HUES64 (cell line): ENCODE measurements around the gene NCS1.

Source experiments
- H3K27ac ChIP-seq: 2 replicates; pipeline ENCODE4 v1.7.0; 2013; ENCODE audit warnings: low read depth, low read length, inconsistent platforms
- H3K27me3 ChIP-seq: 2 replicates; pipeline ENCODE4 v1.6.1; 2013; ENCODE audit warnings: mild to moderate bottlenecking, low read length; ENCODE audit not compliant: insufficient read depth
- H3K36me3 ChIP-seq: 2 replicates; pipeline ENCODE4 v1.6.1; 2013; ENCODE audit warnings: mild to moderate bottlenecking, low read length; ENCODE audit not compliant: insufficient read depth
- H3K4me1 ChIP-seq: 2 replicates; pipeline ENCODE4 v1.6.1; 2013; ENCODE audit warnings: mild to moderate bottlenecking, low read length, moderate library complexity; ENCODE audit not compliant: insufficient read depth
- H3K4me3 ChIP-seq: 2 replicates; pipeline ENCODE4 v1.5.1; 2013; ENCODE audit warnings: mild to moderate bottlenecking, low read length, moderate library complexity
- H3K9ac ChIP-seq: 2 replicates; pipeline ENCODE4 v1.6.1; 2013; ENCODE audit warnings: mild to moderate bottlenecking, low read depth, low read length
- H3K9me3 ChIP-seq: 2 replicates; pipeline ENCODE4 v1.6.1; 2013; ENCODE audit warnings: low read depth, low read length; ENCODE audit not compliant: insufficient read depth
- WGBS: fragments of 150-250, 120-280 bp; methylation state at CpG from one replicate; pipeline ENCODE4 v1.1.7; 2013; ENCODE audit warnings: missing lambda C conversion rate; 5-methylcytosine and 5-hydroxymethylcytosine counted together

NCS1 gene

DNA sequence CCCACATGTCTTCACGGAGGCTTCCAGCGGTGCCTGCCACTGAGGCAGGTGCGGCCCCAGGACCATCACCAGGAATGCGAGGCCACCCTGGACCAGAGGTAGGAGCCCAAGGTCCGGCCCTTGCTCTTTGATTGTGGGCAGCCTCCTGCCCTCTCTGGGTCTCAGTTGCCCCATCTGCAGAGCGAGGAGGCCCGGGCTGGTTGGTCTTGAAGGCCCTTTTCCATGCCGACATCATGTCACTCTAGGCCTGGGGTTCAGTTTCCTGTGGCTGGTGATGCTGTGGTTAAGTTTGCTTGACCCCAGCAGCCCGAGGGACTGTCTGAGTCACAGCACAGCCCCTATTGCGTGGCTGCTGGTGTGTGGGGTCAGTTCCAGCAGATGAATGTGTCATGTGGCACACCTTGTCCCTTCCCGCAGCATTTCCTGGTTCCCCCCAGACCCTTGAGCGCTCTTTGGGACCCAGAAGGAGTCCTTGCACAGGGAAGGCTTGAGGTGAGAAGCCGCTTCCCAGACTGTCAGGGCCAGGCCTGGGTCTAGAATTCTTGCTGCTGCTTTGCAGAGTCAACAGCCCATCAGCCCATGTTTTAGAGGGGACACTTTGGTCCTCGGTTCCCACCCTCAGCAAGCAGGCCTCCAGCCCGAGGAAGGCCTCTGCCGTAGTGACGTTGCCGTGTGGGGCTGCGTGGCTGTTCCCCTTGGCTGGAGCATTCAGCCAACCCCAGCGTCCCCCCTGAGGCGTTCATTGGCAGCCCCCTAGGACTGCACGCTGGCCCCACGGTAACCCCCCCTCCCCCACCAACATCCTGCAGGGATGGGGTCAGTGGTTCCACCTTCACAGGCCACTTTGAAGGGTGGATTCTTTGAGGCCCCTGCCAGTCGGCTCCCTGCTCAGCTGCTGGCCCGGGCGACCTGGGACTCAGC is 62.4 kb downstream of the NCS1 start:
- Histone ChIP-seq H3K36me3 (peaks cover 33% of the 10 kb centered on the region), H3K4me1 (no peaks in the 10 kb centered on the region), H3K9me3 (no peaks in the 10 kb centered on the region), H3K4me3 (no peak overlapping the region), H3K27me3 (no peaks in the 10 kb centered on the region), H3K27ac (no peak overlapping the region), H3K9ac (no peak overlapping the region)
- WGBS: 93% methylated on average over 26 of the region's 26 CpGs

- Histone ChIP-seq H3K9me3 (no peaks in the 10 kb centered on the region), H3K27me3 (no peaks in the 10 kb centered on the region), H3K4me3 (no peak overlapping the region), H3K9ac (no peak overlapping the region), H3K36me3 (peaks cover 26% of the 10 kb centered on the region), H3K4me1 (no peaks in the 10 kb centered on the region), H3K27ac (no peak overlapping the region)
- WGBS: 60% methylated on average over 45 of the region's 45 CpGs
Measured at GRCh38 chr9:130235558-130236435, 63.6 kb downstream of the NCS1 start.

DNA sequence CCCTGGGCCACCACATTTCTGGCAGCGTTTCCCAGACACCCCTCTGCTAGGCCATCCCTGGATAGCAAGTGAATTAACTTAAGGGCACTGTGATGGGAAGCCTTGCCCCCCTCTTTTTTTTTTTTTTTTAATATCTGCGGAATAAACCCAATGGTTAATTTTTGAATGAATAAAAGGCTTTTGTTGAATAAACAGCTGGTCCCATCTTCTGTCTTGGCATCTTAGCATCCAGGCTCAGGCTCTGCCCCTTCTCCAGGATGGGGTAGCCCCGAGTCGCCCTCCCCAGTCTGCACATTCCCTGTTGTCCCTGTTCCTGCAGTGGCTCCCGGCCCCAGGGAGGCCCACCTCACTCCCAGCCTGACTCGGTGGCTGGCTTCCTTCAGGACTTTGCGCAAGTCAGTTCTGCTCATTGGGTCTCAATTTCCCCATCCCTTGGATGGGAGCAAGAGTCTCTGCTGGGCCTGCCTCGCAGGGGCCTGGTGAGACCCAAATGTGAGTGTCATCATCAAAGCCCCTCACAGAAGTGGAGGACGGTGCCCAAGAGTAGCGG is 64.3 kb downstream of the NCS1 start:
- Histone ChIP-seq H3K27me3 (no peaks in the 10 kb centered on the region), H3K27ac (no peak overlapping the region), H3K4me1 (no peaks in the 10 kb centered on the region), H3K9ac (no peak overlapping the region), H3K4me3 (no peak overlapping the region), H3K9me3 (no peaks in the 10 kb centered on the region), H3K36me3 (peaks cover 25% of the 10 kb centered on the region)
- 81% methylated on average over 10 of the region's 10 CpGs for WGBS

- no peaks in the 10 kb centered on the region for H3K9me3 ChIP-seq
- no peaks in the 10 kb centered on the region for H3K4me1 ChIP-seq
- H3K27ac ChIP-seq: no peak overlapping the region
- no peak overlapping the region for H3K4me3 ChIP-seq
- 94% methylated on average over 11 of the region's 11 CpGs for WGBS
- peaks cover 22% of the 10 kb centered on the region for H3K36me3 ChIP-seq
- no peak overlapping the region for H3K9ac ChIP-seq
- no peaks in the 10 kb centered on the region for H3K27me3 ChIP-seq
Measured at GRCh38 chr9:130237076-130237475, 64.9 kb downstream of the NCS1 start.

DNA sequence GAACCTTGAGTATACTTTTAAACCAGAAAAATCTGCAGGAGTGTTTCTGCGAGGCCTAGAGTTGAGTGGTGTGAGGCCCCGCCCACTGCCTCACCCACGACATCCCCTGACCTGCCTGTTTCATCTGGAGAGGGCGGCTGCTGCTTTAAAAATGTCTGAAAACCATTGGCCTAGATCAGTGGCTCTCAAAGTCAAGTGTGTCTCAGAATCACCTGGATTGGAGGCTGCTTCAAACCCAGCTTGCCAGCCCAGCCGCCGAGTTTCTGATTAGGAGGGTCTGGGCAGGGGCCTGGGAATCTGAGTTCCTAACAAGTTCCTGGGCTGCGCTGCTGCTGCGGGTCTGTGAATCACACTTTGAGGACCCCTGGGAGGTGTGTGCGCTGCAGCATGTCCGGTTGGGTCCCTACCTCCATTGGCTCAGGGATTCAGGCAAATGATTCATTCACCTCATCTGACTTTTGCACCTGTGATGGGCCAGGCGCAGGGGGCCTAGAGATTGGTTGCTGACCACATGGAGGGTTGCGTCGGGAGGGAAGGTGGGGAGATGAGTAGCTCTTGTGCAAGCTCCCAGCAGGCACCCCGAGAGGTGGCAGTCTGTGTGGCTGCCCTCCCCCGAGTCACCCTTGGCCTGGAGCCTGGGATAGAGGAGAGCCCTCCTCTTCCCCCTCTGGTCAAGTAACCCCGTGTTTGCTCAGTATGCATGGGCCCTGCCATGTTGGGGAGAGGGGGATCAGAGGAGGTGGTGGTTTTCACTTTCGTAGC is 65.7 kb downstream of the NCS1 start:
- 91% methylated on average over 17 of the region's 17 CpGs for WGBS
- H3K27me3 ChIP-seq: no peaks in the 10 kb centered on the region
- H3K9ac ChIP-seq: no peak overlapping the region
- no peaks in the 10 kb centered on the region for H3K9me3 ChIP-seq
- H3K27ac ChIP-seq: no peak overlapping the region
- H3K36me3 ChIP-seq: peaks cover 17% of the 10 kb centered on the region
- H3K4me1 ChIP-seq: 0 out of 2 replicates have a peak, but pooled peaks cover 2% of the 10 kb centered on the region
- no peak overlapping the region for H3K4me3 ChIP-seq

DNA sequence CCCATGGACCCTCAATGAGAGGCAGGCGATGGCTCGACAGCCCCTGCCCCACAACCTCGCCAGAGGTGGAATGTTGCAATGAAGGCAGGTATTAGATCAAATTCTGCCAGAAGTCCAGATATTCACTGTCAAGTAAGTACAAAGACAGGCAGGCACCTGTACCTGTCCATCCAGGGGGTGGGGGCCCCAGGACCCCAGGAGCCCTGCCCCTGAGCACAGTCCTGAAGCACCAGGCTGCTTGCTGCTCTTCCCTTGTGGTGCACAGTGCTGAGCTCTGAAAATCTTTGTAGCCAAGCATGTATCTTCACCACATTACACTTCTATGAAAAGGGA is 67.1 kb downstream of the NCS1 start:
- Histone ChIP-seq H3K4me3 (no peak overlapping the region), H3K27ac (no peak overlapping the region)
- 96% methylated on average over 3 of the region's 3 CpGs for WGBS

DNA sequence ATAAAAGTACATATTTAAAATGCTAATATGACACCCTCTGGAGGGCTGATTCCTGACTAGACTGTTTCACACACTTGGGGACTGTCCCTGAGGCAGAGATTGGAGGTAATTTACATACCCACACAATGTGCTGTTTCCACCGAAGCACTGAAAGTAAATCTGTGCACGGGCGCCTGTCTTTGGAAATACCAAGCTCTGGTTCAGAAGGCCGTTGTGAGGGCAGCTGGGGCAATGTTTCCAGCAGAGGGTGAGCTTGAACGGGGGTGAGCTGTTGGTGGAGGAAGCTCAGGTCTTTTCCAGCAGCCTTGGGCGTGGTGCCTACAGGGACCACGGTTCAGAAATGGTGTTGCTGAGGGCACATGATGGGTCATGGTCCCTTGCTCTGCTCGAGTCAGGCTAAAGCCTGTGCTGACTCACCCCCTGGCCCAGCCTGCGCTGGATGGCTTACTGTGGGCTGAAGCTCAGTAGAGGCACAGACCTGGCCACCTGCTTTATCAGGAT is 67.6 kb downstream of the NCS1 start:
- no peak overlapping the region for H3K9ac ChIP-seq
- 0 out of 2 replicates have a peak, but pooled peaks cover 2% of the 10 kb centered on the region for H3K4me1 ChIP-seq
- H3K9me3 ChIP-seq: no peaks in the 10 kb centered on the region
- H3K36me3 ChIP-seq: no peaks in the 10 kb centered on the region
- no peaks in the 10 kb centered on the region for H3K27me3 ChIP-seq
- 75% methylated on average over 9 of the region's 9 CpGs for WGBS
- H3K27ac ChIP-seq: no peak overlapping the region
- no peak overlapping the region for H3K4me3 ChIP-seq

More for the DNA sequence above, 67.1 kb downstream of the NCS1 start:
- H3K9ac ChIP-seq: no peak overlapping the region
- H3K4me1 ChIP-seq: 0 out of 2 replicates have a peak, but pooled peaks cover 2% of the 10 kb centered on the region
- H3K9me3 ChIP-seq: no peaks in the 10 kb centered on the region
- peaks cover 4% of the 10 kb centered on the region for H3K36me3 ChIP-seq
- no peaks in the 10 kb centered on the region for H3K27me3 ChIP-seq

DNA sequence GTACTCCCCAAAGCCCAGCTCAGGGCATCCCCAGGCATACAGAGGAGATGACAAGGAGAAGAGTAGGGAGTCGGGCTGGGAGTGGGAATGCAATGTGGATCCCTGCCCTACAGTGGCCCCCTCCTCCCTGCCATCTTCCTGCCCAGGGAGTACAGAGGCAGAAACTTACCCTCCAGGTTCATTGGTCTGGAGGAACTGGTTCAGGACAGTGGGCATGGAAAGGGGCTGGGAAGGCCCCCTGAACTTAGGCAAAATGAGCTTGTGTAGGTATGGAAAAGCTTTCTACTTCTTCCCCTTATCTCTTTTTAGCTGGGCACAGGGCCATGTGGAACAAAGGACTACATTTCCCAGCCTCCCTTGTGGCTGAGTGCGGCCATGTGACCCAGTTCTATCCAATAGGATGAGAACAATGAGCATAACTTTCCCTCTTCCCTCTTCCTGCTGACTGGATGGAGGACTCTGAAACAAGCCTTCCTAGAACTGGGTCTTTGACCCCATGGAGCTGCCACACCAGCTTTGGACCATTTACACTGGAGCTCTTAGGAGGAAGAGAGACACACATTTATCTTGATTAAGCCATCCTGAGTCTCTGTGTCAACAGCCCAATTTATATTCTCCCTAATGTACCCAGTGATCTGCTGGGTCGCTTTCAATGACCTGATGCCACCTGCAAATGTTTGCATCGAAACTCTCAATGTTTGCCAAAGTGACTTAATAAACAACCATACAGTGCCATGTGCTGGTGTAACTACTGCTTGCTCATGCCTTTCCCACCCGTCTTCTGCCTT is 68.4 kb downstream of the NCS1 start:
- Histone ChIP-seq H3K4me1 (0 out of 2 replicates have a peak, but pooled peaks cover 2% of the 10 kb centered on the region), H3K36me3 (no peaks in the 10 kb centered on the region), H3K9me3 (no peaks in the 10 kb centered on the region), H3K27ac (no peak overlapping the region), H3K27me3 (no peaks in the 10 kb centered on the region), H3K4me3 (no peak overlapping the region), H3K9ac (no peak overlapping the region)
- 77% methylated on average over 5 of the region's 5 CpGs for WGBS

DNA sequence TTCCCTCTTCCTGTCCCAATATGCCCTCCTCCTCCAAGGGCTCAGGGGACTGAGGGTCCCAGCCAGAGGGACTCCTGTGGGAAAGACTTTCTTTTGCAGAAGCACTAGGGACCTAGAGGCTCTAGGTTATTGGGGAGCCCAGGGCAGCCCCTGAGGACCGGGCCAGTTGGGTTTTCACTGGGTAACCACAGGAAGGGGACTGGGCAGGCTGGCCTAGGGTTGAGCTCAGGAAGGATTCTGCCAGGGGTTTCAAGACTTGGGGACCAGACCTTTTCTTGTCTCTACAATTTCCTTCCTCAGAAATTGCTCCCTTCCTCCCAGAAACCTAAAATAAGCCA is 69.0 kb downstream of the NCS1 start:
- Histone ChIP-seq H3K4me3 (no peak overlapping the region), H3K9me3 (no peaks in the 10 kb centered on the region), H3K27ac (no peak overlapping the region), H3K27me3 (no peaks in the 10 kb centered on the region), H3K9ac (no peak overlapping the region), H3K4me1 (0 out of 2 replicates have a peak, but pooled peaks cover 2% of the 10 kb centered on the region), H3K36me3 (no peaks in the 10 kb centered on the region)
- WGBS: 88% methylated on average over 1 of the region's 1 CpG
